ENCODE measurements around the gene BRI3.

DNA sequence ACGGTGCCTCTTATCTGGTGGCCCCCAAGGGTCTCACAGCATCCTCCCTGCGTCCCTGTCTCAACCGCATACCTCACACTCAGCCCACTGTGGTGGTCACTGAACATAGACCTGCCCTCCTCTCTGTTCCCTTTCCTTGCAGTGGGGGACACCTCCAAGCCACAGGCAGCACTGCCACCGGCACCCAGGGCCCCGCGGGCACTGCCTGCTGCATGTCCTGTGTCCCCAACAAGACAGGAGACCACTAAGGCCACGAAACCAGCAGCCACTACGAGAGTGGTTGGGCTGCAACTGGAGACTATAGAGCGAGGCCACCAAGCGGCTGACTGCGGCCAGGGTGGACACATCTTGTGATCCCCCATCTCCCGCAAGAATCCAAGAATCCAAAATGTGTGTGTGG, 15.3 kb downstream of the BRI3 start:
- TF ChIP-seq, protein P1, sequence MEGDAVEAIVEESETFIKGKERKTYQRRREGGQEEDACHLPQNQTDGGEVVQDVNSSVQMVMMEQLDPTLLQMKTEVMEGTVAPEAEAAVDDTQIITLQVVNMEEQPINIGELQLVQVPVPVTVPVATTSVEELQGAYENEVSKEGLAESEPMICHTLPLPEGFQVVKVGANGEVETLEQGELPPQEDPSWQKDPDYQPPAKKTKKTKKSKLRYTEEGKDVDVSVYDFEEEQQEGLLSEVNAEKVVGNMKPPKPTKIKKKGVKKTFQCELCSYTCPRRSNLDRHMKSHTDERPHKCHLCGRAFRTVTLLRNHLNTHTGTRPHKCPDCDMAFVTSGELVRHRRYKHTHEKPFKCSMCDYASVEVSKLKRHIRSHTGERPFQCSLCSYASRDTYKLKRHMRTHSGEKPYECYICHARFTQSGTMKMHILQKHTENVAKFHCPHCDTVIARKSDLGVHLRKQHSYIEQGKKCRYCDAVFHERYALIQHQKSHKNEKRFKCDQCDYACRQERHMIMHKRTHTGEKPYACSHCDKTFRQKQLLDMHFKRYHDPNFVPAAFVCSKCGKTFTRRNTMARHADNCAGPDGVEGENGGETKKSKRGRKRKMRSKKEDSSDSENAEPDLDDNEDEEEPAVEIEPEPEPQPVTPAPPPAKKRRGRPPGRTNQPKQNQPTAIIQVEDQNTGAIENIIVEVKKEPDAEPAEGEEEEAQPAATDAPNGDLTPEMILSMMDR (optimal IDR thresholded peaks at IDR 0.05 in 1 of 3, IDR thresholded peaks at IDR 0.05 in 1 of 3, conservative IDR thresholded peaks at IDR 0.05 in 1 of 3; ENCODE audit: extremely low read depth in 1 of 3, insufficient read depth in 2 of 3, low read length in 3 of 3), result peak in 1 of 3 experiments; percentile 3
- TF ChIP-seq EZH2 (IDR thresholded peaks at IDR 0.05; ENCODE audit: low read length), result no peak
